Measurements from ENCODE around the gene LAG3.

LAG3 gene

DNA sequence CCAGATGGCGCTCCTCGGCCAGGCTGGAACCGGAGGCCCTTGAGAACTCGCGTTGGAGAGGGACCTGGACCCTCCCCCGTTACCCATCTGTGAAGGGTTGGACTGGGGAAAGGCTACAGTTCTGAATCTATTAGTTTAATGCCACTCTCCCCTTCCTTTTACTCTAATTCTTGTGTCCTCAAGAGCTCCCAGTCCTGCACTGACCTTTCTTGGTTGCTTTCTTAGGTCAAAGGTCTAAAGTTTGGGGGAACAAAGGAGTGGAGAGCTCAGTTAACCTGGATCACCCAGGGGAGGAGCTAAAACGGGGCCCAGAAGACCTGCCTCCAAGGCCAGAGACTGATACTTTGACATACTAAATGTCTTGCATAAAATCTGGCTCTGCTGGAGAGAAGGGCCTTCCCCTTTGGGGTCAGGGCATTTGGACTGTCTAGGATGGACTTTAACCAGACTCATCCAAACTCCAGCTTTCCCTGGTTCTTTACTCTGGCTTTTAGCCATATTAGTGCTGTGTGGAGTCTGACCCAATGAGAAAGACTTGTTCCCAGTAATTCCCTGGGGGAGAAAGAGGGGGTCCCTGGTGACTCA lies 18.5 kb upstream of the LAG3 start:
- no peak for DNase-seq (ENCODE audit: low read depth)

DNA sequence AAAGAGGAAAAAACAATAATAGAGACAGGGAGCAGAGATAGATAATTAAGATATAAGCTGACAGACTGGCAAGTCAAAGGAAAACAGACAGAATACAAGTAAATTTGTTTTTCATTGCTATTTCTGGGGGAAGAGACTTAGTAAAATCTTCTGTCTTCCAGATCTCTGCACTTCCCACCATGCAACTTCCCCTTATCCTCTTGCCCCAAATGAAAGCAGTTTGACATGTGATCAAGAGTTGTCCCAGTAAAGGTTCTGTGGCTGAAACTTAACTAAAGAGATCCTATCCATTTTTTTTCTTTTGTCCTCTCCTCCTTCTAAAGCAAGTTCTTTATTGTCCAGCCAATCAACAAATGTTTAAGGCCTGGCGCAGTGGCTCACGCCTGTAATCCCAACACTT lies 17.9 kb upstream of the LAG3 start:
- no peak for DNase-seq (ENCODE audit: low read depth)

DNA sequence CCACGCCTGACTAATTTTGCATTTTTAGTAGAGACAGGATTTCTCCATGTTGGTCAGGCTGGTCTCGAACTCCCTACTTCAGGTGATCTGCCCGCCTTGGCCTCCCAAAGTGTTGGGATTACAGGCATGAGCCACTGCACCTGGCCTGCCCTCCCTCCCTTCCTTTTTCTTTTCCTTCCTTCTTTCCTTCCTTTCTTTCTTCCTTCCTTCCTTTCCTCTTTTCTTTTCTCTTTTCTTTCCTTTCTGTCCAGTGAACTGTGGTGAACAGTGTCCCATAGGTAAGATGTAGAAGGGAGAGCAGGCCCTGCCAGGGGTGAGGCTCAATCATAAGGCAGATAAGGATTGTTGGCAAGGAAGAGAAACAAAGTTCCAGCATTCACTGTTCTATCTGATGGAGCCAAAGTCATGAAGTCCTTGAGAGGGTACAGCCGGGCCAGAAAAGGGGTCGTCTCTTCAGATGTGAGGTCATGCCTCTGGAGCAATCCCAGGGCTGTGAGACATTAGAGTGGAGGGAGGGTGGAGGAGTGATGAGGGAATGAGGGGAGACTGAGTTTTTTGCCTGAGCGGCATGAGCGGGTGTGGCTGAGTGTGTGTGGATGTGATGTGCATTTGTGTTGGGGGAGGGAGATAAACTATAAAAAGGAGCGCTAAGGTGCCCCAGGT lies 15.2 kb upstream of the LAG3 start:
- DNase-seq (ENCODE audit: low read depth): no peak

DNA sequence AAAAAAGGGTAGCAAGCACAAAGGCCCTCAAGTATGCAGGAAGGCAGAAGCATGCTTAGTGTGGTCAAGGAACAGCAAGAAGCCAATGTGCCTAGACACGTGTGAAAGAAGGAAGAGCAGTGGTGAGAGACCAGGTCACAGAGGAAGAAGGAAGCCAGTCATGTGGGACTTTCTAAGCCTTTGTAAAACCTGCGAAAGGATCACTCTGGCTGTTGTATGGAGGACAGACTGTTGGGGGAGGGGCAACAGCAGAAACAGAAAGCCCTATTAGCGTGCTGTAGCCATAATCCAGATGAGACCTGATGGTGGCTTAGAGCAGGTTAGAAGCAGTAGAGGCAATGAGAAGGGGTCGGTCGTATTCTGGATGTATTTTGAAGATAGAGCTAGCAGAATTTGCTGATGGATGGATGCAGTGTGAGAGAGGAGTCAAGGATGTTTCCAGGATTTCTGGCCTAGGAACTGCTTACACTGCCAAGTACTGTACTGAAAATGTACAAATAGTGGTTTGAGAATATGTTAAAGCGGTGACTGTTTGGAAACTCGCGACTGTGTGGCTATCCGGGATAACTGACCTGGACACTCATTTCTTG lies 13.7 kb upstream of the LAG3 start:
- DNase-seq (ENCODE audit: low read depth): no peak

DNA sequence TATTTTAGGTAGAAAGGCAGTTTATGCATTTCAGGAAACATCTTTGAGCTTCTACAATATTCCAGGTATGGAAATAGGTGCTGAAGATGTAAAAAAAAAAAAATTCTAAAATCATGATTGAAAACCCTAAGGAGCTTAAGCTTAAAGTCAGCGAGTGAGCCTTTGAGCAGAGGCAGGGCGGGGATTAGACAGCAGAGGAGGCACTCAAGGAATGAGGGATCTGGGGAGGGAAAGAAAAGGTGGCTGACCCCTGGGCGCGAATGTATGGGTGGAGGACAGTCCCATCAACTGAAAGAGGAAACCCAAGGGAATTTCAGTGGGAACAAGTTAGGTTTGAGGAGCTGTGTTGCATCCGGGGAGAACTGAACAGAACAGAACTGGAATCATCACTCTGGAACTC lies 12.6 kb upstream of the LAG3 start:
- no peak for DNase-seq (ENCODE audit: low read depth)

DNA sequence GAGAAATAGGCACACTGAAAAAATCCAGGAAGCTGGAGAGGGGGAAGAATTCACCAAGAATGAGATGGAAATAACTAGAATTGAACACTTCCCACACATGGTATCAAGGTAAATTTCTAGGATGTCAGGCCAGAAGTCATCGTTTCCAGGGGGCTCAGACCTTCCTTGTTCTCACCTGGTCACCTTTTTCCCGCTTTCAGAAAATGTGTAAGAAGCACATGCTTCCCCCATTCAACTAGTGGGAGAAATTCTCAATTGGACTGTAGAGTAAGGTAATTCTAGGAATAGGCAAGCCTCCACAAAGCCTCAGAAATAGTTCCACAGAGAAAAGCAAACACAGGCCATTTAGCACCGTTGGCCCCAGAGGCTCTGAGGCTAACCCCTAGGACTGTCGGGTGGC lies 8.9 kb upstream of the LAG3 start:
- no peak for DNase-seq (ENCODE audit: low read depth)

DNA sequence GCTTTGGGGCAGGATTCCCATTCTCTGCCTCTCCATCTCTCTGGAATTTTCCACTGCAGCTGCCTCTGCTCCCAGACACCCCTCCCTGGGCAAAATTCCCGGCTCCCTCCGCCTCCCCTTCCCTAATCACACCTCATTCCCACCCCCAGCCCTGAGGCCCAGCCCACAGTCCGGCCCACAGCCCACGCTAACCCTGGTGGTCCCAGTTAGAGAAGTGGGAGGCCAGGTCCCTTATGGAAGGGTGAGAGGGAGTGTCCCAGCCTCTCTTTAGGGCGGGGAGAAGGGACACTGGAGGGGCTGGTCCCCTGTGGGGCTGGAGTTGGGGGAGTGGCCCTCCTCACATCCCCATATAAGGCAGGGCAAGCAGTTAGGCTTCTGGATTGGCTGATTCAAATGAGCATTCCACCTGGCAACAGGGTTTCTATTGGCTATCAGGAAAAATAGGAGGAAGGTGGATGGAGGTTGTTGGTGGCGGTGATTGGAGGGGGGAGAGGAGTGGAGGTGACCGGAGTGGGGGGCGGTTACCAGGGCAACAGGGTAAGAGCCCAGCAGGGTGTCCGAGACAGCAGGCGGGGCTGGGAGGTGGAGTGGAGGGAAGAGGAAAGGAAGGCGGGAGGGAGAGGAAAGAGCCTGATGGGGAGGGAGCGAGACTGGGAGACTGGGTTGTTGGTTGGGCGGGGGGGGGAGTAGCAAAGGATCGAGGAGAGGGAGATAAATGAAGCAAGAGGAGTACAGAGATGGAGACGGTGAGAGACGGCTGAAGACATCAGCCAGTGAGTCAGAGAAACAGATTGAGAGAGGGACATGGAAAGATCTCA lies 8.1 kb upstream of the LAG3 start:
- DNase-seq (ENCODE audit: low read depth): no peak

DNA sequence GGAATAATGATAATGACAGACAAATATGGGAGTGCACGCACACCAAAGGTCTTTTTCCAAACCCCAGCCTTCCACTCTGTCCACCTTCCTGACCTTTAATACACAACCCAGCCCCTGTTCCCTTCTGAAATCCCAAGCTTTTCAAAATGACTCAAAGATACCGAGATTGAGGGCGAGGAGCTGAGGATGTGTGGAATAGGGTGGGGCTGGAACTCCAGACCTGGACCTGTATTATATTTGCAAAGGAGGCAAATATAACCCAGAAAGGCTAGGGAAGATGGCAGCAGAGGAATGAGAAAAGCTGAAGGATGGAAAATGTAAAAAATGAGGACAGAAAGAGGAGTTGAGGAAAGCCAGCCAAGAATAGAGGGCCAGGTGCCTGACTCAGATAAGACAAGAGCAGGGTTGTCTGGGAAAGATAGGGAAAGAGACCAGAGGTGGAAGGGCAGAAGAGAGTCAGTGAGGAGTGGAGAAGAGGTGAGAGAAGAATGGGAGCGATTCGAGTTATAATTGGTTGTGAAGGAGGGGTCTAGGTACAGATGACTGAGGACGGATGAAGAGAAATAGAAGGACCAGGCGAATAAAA lies 7.2 kb upstream of the LAG3 start:
- no peak for DNase-seq (ENCODE audit: low read depth)

DNA sequence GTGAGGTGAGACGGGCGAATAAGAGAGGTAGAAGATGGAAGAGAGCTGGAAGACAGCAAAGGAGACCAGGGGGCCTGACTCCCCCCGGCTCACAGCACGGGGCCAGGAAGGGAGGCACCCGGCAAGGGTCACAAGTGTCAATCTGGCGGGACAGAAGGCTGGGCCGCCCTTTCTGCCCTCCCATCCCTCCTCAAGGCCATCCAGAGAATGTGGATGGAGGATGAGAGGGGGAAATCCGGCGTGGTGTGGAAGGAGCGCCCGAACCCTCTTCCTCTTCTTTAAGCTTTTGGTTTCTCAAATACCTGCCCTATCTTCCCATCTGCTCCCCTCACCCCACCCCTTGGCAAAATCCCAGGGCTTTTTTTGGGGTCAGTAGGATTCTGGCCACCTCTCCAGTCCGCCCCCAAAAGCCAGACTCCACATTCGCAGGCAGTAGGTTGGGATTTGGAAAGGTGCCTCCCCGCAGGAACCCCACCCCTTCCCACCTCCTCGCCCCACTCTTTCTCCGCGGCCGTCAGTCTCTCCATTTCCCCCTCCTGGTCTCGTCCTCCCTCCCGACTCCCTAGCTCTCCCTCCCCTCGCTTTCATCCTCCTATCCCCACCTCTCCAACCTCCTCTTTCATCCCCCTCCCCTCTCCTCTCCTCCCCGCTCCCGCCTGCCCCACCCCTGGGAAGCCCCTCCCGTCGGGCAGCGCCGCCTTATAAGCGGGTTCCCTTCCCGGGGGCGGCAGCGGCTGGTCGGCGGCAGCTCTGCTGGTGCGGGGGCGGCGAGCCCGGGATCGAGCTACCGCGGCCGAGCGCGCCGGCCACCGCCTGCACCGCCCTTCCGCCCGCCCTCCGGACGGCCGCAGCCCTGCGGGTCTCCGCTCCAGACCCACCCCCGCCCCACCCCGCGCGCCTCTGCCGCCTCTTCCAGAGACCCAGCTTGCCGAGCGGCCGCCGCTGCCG lies 6.4 kb upstream of the LAG3 start, which contains the start of gene PTMS:
TSS of gene PTMS (plus strand) at position 730 of the 948 bp plus-strand sequence. CDS start 343 bp downstream, outside the sequence.
- no peak for DNase-seq (ENCODE audit: low read depth)

DNA sequence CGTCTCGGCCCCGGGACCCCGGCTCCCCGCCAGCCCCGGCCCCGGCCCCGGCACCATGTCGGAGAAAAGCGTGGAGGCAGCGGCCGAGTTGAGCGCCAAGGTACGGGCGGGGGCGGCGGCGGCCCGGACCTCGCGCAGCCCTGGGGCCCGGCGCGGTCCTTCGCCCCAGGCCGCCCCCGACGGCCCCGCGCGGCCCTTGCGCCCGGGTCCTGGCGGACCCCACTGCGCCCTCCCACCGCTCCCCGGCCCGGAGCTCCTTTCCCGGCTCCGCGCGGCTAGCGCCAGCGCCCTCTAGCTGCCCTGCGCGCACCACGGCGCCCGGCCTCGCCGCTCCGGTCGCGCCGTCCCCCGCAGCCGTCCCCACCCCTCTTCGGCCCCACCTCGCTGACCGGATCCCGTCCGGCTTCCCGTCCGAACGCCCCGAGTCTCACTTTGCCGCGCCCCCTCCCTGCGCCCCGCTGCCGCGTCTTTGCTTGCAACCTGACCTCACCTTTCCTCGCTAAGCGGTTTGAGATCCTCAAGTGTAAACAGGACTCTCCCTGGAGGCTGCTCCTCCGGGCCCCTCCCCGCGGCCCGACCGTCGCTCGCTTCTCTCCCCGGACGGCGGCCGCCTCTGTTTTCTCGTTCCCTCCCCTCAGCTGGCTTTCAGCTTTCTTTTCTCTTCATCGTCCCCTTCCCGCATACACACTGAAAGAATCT lies 5.5 kb upstream of the LAG3 start:
- DNase-seq (ENCODE audit: low read depth): no peak

DNA sequence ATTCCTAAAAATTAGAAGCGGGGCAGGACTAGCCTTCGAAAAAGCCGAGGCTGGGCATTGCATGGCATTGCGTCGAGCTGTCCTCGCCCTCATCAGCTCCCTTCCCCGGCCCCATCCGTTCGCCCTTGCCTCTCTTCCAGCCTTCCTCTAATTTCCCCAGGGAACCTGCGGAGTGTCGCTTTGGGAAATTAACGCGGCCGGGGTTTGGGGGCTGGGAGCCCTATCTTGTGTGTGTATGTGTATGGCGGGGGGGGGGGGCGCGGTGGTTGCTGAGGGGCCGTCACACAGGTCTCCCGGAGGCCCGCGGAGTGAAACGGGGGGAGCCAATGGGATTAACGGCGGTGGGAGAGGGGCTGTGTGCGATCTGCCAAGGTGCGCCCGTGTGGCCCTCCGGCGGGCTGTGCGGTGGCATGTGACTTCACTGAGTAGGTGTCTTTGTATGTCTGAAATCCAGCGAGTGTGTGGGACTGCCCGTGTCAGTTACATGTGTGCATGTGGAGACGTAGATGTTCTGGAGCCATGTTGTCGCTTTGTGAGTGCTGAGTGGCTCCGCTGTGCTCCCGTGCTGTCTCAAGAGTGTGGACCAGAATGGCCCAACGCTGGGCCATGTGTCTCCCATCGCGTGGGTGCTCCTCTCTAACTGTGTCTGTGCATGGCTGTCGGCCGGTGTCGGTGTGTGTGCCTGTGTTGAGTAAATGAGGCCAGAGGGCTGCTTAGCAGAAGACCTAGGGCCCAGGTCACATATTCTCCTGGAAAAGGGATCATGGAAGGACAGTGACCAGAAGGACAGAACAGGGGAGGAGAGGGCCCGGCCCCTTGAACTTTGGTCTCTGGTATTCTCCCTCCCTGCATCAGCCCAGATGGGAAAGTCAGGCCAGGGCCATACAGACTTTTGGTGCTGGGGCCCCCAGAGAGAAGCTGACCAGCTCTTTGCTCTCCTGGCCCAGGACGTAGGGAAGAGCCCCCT lies 4.7 kb upstream of the LAG3 start:
- DNase-seq (ENCODE audit: low read depth): no peak

DNA sequence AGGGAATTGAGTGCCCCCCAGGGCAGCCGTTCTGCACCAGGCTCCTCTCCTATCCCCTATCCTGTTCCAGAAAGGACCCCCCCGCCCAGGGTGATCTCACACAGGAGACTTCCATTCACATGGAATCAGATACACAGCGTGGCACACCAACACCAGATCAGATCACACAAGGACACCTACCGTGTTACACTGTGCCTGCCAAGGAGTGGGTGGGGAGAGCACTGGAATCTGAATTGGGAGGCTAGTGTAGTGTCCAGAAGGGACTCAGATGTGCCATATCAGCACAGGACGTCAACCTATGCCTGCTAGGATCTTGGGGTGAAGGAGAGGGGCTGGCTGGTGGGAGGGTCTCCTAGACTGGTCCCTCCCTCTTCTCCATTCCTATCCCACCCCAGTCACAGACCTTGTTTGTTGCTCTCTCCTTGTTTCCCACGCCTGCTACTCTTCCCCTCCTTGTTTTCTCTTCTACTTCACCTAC lies 3.8 kb upstream of the LAG3 start:
- no peak for DNase-seq (ENCODE audit: low read depth)

DNA sequence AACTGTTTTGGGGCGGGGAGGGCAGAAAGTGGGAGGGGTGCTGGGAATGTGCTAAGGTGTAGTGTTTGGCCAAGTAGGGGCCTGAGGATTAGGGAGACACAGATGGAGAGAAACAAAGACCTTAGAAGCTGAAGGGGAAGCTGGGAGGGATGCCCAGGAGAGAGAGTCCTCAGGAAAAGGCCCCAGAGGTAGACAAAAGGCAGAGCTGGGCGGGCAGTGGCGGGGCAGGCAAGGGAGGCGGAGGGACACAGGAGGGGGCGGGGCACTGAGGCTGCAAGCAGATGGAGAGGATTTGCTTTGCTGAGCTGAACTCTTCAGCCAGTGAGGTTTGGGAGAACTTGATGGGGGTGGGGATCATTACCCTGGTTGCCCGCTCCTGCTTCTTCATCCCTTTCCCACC lies 3.3 kb upstream of the LAG3 start:
- DNase-seq (ENCODE audit: low read depth): no peak

DNA sequence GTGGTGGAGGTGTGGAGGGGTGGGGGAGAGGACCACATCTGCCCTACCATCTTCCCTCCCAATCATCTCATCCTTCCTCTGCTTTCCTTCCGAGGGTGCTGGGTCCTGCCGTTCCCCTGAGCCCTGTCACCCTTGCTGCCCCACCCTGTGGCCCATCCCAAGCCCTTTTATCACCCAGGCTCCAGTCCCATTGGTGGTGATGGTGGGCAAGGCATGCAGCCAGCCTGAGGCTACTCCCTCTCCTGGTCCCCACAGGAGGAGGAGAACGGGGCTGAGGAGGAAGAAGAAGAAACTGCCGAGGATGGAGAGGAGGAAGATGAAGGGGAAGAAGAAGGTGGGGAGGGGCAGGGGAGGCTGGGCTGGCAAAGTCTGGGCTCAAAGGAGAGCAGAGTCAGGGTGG lies 2.7 kb upstream of the LAG3 start:
- DNase-seq (ENCODE audit: low read depth): no peak

DNA sequence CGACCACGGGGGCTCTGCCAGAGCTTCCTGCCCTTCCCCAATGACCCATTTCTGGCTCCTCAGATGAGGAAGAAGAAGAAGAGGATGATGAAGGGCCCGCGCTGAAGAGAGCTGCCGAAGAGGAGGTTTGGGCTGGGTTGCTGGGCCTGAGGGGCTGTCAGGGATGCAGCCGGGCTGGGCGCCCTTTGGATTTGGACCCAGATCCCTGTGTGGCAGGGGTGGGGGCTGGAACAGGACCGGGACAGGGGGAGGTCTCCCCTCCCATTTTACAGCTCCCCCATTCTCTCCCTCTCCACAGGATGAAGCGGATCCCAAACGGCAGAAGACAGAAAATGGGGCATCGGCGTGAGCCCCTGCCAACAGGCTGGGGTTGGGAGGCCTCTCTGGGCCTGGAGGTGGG lies 2.2 kb upstream of the LAG3 start:
- no peak for DNase-seq (ENCODE audit: low read depth)

DNA sequence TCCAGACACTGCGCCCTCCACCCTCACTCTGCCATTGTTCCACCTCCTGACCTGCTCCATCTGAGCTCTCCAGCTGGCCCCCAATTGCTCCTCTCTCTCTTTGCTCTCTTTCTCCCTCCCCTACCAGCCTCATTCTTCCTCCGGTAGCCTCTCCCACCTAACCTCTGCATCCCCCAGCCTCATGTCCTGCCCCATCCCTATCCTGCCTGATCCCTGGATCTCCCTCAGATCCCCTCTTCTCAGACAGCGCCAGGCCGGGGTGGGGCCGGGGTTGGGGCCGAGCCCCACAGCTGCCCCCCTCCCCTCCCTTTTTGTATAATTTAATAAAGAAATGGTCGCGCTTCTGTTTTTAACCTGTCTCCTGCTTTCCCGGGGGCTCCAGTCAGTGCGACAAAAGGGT lies 1.7 kb upstream of the LAG3 start:
- no peak for DNase-seq (ENCODE audit: low read depth)

DNA sequence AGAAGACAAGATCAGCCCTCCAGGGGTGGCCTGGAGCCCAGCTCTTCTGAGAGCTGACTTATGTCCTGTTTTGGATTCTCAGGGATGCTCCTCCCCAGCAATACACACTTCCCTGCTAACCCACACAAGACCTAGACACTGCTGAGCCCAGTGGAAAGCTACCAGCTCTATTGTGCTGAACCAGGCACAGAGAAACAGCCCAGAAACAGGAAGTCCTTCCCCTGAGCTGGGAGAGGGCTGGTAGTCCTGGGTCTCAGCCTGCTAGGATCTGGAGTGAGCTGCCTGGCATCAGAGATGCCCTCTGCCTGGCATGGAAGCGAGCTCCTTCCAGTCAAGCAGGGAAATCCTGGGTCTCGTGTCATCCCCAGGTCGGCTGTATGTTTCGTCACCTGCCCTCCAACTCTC lies 1.2 kb upstream of the LAG3 start:
- no peak for DNase-seq (ENCODE audit: low read depth)

DNA sequence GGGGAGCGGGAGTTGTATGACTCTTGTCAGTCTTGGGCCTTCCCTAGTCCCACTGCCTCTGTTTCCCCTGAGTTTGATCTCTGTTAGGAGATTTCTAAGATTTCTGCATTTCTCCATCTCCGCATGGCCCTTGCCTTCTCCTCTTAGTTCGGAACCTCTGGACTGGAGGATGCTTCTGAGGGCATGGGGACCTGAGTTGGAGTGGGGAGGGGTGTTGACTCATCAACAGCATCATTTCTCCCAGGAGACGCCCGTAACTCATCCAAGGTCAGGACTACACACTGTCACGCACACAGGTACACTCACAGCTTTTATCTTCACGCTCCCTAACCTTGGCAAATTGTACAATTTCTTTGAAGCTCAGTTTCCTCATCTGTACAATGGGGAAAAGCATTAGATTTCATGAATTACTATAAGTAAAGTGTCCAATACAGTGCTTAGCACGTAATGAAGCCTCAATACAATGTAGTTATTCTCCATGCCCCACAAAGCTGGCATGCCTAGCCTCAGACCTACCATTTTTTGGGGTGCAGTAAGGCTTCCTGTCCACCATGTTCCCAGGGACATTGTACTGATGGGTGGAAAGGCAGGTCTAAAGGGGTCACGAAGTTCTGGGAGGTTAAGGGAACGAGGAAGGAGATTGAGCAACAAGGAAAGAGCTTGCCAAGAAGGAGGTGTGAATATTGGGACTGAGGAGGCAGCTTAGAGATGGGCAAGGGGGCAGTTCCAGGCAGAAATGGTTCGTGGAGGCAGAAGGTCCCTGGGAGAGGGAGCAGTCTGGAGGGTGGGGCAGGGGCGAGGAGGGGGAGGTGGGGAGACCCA lies 600 bp upstream of the LAG3 start:
- no peak for DNase-seq (ENCODE audit: low read depth)
